GM19099 (cell line): ENCODE data around the gene IGFBP7.

ENCODE experiments used
- POLR2A ChIP-seq: IDR thresholded peaks from 3 replicates; pipeline ENCODE4 v1.6.1; 2011; ENCODE audit warnings: low read depth; ENCODE audit not compliant: insufficient read length; ENCODE audit errors: extremely low read depth

Gene IGFBP7

DNA sequence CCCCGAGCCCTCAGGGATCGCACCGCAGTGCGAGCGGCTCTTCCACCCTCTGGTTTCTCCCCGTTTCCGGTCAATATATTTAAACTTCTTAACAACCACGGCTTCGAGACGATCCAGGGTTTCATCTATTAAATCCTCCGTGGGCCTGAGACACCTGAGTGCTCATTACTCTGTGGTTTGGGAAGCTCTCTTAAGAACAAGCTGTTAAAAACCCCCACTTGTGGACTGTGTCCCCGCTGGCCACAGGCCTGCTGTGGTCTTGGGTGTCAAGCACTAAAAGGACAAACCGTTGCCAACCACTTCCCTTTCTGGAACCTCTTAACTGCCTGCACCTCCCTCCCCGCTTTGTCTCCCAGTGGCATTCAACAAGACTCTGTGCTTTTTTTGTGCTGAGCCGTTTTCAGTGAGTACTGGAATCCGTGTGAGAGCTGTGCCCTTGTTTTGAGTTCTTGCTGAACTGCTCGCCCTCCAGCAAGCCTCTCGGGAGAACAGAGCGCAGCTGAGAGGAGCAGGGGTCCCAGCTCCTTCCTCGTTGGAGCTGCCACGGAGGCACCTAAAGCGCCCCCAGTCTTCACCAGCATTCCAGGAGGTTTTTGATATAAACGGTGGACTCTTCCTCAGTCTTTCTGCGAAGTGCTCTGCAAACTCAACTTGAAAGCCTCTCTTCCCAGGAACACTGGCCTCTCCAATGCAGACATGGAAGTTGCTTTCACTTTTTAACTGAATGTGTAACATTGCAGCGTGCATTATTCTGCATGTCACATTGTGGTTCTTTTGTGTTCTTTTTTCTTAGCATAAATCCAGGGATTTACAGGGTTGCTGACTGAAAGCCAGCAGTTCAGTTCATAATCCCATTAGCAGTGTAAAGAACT, 691 bp upstream of the IGFBP7 start:
- no peak for TF ChIP-seq POLR2A

DNA sequence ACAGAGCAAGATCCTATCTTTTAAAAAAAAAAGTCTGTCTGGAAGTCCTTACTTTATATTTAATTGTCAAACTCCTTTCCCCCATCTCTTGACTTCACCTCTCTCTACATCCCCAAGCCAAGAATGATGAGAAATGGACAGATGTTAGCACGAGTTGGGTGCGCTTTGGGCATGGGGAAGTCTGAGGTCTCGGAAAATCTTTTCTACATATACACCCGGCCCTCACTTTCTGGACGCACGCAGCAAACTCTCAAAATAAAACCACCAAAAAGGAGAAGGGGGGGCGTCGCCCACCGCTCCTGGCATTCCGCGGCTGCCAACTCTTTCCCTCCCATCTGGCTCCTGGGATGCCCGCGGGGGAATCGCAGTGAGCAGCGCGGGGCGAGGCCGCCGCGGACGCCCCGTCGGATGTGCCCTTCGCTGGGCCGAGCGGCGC, 756 bp downstream of the IGFBP7 start:
- TF ChIP-seq POLR2A = no peak

- TF ChIP-seq POLR2A = no peak
Observed at GRCh38 chr4:57106181-57106580, 4.0 kb downstream of the IGFBP7 start.

- no peak for TF ChIP-seq POLR2A
Observed at GRCh38 chr4:57104706-57105560, 5.3 kb downstream of the IGFBP7 start.

- no peak for TF ChIP-seq POLR2A
Observed at GRCh38 chr4:57103051-57103450, 7.1 kb downstream of the IGFBP7 start.

DNA sequence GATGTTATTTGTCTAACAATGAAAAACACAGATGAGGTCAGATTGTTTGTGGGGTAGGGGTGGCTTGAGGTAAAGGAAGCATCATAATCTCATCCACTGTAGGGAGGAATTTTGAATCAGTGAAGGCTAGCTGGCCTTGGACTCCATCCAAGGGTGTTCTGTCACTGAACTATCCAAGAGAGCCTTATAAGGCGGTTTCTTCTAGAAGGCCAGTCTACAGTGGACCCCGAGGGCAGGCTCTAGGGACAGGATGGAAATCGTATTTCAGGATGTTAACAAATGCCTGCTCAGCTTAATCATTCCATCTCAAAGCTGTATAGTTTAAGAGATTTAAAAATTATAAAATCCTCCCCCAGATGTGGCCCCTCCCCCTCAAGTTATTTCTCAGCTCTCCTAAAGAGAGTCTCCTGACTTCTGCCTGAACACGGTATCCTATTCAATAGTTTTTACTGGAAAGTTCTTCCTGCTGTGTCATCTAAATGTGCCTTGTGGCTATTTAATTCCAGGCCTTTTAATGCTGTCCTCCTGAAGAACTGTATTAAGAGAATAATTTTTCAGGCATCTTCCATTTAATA, 8.0 kb downstream of the IGFBP7 start:
- no peak for TF ChIP-seq POLR2A

DNA sequence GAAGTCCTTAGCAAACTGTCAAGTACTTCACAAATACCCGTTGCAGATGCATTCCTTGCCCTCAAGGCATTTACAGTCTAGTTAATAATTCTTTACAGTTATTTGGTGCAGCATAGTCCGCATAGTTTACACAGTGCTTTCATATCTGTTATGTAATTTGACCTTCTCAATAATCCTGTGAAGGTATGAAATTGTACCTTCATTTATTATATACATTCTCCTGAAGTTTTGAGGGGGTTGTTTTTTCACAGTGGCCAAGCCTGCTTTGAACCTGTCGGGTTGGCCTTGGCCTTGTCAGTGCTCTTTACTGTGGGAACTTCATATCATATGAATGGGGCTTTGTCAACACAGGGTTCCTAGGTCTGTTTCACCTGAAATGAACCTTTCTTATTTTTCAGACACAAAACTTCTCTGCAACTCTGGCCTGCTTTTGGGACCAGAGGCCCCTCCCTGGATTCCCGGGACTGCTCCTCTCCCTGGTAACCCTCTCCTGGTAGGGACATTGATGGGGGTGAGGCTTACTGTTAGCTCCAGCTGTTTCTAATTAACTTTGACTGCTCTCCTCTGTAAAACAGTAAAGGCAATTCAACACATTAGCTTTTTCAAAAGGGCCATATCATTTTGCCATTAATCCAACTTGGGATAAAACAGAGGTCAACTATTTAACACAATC, 9.1 kb downstream of the IGFBP7 start:
- no peak for TF ChIP-seq POLR2A

DNA sequence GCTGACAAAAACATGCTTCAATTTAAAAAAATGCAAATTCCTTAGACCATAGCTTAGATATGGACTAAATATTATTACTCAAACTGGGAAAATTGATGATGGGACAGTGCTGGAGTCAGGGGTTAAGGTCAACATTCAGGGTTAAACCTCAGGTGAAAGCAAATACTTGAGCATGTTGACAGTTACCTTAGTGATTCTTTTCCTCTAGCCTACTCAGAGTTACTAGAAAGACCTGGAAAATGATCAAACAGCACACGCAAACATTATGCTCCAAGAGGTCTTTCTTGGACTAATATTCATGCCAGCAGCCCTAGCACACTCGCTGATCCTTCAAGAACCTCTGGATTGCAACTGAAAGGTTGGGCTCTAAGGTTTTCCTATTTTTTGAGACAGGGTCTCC, 10.8 kb downstream of the IGFBP7 start:
- TF ChIP-seq POLR2A = no peak

- no peak for TF ChIP-seq POLR2A
Observed at GRCh38 chr4:57098941-57099340, 11.2 kb downstream of the IGFBP7 start.

DNA sequence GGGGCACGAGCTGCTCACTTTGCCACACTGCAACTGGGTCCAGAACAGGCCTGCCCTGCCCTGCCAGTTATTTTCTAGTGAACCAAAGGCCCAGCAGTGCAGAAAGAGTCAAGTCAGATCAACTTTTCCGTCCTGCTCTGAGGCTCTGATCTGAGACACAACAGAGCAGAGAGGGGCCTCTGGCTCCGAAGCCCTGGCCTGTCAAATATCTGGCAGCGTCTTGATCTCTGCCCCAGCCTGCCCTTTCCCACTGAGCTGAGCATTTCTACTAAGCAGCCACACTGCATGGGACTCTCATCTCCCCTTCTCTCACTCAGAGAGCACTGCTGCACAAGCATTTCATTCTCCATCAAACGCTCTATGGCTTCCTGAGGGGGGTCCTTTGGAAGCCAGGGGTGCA, 11.8 kb downstream of the IGFBP7 start:
- no peak for TF ChIP-seq POLR2A

DNA sequence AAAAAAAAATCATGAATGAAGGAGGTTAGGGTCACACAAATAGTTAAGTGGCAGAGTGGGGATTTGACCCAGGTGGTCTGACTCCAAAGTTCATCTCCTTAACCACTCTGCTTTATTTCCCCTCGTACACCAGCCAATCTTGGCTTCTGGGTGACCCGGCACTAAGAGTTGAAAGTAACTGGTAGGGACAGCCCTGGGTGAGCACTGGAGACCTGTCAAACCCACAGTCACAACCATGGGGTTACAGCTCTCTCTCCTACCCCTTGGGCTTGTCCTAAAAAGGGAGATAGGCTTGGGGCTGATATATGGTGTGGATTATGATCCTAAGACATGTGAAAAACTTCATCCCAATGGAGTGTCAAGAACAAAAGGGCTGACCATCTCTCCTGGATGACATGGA, 12.5 kb downstream of the IGFBP7 start:
- TF ChIP-seq POLR2A = no peak

DNA sequence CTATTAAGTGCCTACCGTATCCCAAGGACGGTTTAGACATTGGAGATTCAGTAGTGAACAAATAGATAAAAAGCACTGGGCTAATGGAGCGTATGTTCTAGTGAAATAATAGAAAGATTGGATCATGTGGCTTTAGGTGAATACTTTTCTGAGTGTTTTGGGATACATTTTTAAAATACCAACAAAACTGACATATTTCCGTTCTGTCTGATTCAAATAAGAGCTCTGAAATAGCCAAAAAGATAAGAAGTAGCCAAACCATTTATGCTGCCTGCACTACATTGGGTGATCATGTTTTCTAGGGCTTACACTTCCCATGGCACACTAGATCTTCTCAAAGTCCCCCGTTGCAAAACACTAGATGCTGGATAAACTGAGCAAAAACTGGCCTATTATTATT, 14.2 kb downstream of the IGFBP7 start:
- no peak for TF ChIP-seq POLR2A

DNA sequence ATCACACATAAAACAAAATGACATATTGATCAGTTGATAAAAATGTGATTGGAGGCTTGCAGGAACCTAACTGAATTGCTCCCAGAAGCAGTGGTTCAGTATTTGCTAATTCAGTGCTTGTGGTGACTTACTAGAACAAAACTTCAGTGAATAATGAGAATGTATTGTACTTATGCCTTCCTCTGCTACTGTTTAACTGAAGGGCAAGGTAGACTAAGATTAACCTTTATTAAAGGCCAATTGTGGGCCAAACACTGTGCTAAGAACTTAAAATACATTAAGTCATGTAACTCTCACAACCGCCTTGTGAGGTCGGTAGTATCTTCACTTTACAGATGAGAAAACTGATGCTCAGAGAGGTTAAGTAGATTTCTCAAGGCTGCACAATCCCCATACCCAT, 14.9 kb downstream of the IGFBP7 start:
- TF ChIP-seq POLR2A = no peak

- no peak for TF ChIP-seq POLR2A
Observed at GRCh38 chr4:57094832-57095223, 15.4 kb downstream of the IGFBP7 start.
